Activated CD4-positive, alpha-beta T cell treated with anti-CD3 and anti-CD28 coated beads, Interleukin-2, amount 50 U/mL, for 16 hours (primary cell): Measurements from ENCODE around the gene SOX13.
A peak's percentile ranks its signal among the peaks of the same experiment; 100 is the strongest.

Experiments
- DNase-seq: peaks from one replicate; pipeline ENCODE4 v3.0.0-alpha.2; 2020

Gene SOX13

DNA sequence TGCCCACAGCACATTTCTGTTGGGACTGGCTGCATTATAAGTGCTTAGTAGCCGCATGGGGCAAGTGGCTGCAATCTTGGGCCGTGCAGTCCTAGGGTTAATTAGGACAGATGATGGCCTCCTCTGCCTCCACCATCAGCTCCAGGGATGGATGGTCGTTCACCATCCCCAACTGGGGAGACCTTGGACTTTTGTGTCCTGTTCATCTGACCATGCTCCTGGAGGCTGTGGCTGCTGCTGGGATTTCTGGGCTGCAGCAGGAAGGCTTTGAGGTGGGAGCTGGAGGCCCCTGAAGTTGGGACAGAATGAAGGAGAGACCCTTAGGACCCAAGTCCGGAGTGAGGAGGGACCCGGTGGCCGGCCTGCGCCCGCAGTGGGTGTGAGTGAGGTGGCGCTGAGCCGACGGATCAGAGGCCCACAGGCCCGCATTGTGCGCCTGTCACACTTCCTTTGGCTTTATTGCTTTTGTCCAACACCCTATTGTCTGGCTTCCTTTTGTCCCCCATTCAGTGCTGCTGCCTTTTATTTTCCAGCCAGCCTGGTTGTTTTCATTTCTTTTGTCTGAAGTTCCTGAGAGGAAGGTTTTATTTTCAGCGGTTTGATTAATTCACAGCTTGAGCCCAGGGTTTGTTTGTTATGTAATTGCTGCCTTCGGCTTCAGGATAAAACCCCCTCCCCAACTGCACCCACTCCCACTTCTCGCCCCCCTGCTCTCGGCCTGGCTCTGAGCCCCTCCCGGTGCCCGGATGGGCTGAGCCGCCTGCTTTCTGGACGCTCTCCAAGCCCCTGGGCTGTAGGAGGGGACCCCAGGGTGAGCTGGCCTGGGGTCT, 35.6 kb downstream of the SOX13 start:
- DNase-seq = no peak

DNA sequence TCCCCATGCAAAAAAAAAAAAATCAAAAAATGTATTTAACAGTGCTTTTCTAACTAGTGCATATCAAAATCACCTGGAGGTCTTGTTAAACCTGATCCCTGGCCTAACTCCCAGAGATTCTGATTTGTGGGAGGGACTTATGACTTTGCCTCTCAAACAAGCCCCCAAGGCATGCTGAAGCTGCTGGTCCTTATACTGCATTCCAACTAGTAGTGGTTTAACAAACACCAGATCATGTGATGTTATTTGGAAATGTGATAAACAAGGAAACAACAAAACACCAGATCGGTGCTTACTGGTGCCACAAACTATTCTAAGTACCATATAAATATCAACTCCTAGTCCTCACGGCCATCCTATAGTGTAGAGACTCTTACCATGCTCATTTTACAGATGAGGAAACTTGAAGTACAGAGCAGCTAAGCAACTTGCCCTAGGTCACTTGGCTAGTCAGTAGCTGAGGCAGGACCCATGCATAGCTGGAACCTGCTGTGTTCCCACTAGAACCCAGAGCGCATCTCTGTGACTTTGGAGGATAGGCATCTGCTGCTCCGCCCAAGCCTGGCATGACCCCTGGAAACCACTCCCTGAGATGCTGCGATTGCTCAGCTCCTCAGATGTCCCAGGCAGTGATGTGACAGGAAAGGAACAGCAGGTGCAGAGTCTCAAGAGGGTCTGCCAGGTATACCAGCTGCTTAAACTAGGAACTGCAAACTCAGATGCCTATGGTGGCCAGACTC, 38.1 kb downstream of the SOX13 start:
- DNase-seq = no peak

DNA sequence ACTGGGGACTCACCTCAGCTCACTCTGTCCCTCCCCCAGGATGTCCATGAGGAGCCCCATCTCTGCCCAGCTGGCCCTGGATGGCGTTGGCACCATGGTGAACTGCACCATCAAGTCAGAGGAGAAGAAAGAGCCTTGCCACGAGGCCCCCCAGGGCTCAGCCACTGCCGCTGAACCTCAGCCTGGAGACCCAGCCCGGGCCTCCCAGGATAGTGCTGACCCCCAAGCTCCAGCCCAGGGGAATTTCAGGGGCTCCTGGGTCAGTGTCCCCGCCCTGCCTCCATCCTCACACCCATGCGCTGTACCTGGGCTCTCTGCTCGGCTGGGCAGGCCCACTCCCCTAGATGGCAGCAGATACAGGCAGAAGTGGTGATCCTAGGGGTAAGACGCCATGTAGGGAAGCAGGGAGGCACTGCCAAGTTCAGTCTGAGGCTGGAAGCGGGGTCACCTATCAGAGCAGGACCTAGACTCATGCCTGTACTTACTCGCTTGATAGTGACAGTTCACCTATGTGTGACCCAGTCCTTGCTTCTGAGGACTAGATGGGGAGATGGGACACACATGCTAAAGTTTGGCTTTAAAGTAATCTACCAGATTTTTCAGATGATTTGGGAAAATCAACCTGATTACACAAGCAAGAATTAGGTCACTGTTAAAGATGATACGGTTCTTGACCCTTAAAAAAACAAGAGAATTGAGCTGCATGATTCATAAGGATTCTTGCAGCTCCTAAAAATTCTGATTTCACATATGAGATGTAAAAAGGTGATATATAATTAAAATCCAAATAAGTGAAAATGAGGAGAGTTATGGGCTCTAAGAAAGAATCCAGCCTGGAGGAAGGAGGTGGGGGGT, 40.2 kb downstream of the SOX13 start:
- no peak for DNase-seq

DNA sequence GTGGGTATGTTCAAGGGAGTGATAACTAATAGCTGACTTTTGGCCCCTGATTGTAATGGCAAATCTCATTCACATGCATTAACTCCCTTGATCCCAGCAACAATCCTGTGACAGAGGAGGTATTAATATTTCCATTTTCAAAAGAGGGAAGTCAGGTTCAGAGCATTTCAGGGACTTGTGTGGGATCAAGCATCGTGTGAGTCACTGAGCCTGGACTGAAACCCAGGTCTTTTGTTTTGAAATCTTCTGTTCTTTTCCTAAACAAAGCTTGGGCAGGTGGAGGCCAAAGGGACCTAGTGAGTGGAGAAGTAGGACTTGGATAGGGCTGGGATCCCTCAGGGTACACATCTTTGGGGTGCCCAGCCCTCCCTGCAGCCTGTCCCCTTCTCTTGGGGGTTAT, 41.0 kb downstream of the SOX13 start:
- no peak for DNase-seq

DNA sequence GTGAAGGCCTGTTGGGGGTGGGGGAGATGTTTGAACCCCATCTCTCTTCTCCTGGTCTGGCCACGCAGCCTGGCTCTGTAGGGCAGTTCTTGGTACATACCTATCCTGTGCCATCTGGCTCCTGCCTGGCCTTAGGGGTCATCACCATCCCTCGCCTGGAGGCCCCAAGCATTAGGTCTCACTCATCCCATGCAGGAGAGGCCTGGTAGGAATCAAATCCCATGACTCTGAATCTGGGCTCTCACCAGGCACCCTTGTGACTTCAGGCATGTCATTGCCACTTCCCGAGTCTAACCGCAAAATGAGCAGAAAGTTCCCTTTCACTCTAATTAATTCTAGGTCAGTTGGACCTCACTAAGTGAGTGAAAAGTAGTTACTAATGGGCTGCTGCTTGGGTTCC, 41.7 kb downstream of the SOX13 start:
- DNase-seq = no peak

DNA sequence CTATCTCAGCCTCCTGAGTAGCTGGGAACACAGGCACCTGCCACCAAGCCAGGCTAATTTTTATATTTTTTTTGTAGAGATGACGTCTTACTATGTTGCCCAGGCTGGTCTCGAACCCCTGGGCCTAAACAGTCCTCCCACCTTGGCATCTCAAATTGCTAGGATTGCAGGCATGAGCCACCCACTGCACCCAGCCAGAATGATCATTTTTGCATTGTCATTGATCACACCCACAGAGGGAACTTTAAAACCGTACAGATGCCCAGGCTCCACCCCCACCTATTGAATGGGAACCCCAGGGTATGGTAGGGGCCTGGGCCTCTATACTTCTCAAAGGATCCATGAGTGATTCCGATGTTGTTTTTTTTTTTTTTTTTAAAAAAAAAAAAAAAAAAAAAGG, 42.2 kb downstream of the SOX13 start:
- no peak for DNase-seq

DNA sequence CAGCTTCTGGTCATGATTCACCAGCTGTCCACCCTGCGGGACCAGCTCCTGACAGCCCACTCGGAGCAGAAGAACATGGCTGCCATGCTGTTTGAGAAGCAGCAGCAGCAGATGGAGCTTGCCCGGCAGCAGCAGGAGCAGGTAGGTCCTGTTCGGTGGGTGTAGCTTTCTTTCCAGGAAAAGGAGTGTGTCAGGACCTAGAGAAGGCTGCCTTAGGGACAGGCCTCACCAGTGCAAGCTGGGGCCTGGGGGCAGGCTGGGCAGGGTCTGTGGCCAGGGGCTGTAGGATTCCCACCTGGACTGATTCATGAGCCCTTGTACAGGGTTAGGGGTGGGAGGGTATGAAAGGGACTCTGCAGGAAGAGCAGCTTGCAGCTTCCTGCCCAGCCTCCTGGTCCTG, 43.6 kb downstream of the SOX13 start:
- no peak for DNase-seq

DNA sequence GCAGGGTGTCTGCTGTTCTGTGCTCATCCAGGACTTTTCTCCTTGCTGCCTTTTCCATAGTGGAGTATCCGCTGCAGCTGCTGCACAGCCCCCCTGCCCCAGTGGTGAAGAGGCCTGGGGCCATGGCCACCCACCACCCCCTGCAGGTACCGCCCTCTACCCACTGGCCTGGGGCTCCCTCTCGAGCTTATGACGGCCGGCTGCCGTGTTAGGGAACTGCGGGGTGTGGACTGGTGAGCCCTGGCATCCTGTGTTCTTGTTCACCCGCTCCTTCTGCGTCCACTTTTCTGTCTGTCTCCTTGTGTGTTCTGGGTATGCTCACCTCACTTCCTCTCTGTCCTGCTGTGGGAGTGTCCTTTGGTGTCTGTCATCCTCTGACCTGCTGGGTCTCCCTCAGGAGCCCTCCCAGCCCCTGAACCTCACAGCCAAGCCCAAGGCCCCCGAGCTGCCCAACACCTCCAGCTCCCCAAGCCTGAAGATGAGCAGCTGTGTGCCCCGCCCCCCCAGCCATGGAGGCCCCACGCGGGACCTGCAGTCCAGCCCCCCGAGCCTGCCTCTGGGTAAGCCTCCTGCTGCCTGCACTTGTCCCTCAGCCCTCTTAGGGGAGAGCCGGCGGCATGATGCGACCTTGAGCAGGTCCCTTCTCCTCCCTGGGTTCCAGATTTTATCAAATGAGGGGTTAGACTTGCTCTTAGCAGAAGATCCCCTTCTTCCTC, 49.1 kb downstream of the SOX13 start:
- DNase-seq = no peak

DNA sequence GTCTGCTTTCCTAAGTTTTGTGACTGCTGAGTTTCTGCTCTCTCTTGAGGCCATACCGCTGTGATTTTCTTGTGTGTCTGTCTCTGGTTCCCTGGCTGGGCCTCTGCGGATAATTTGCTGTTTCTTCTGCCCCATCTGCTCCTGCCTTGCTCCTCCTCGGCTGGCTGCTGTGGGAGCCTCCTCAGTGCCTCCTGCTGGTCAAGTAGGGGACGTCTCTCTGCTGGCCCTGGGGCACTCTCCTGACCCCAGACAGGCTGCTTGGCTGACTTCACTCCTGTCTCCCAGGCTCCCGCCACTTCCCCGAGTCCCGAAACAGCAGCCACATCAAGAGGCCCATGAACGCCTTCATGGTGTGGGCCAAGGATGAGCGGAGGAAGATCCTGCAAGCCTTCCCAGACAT, 50.5 kb downstream of the SOX13 start:
- DNase-seq = no peak

DNA sequence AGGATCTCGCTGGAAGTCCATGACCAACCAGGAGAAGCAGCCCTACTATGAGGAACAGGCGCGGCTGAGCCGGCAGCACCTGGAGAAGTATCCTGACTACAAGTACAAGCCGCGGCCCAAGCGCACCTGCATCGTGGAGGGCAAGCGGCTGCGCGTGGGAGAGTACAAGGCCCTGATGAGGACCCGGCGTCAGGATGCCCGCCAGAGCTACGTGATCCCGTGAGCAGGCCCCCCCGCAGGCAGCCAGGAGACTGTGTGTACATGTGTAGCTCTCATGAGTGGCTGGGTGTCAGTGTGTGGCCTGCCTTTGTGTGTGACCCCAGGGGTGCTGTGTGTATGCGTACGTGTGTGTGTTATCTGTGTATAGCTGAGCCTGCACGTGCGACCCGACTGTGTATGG, 51.7 kb downstream of the SOX13 start:
- DNase-seq = no peak

DNA sequence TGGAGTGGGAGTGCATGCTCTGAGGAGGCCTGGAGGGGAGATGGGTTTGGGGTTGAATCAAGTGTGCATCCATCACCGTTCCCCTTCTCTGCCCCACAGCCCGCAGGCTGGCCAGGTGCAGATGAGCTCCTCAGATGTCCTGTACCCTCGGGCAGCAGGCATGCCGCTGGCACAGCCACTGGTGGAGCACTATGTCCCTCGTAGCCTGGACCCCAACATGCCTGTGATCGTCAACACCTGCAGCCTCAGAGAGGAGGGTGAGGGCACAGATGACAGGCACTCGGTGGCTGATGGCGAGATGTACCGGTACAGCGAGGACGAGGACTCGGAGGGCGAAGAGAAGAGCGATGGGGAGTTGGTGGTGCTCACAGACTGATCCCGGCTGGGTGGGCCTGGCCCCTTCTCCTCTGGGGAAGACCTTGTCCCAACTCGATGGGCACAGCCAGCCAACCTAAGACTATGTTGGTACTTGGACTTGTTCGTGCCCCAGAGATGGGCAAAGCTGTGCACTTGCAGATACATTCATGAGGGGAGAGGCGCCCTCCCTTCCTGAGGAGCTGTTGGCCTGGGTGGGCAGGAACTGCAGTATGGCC, 52.9 kb downstream of the SOX13 start:
- no peak for DNase-seq

DNA sequence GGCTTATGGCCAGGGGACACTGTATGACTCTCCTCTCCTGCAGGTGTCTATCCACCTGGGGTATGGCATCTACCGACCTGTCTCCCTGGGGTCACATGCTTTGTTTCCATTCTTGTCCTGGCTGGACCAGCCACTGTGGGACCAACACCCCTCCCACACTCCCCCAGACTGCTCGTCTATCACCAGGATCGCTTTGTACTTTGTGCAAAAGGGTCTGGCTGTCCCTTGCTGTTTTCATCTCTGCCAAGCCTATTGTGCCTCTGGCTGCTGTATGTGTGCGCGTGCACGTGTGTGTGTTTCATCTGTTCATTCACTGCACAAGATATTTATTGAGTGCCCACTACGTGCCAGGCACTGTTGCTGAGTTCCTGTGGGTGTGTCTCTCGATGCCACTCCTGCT, 53.5 kb downstream of the SOX13 start:
- DNase-seq = no peak

DNA sequence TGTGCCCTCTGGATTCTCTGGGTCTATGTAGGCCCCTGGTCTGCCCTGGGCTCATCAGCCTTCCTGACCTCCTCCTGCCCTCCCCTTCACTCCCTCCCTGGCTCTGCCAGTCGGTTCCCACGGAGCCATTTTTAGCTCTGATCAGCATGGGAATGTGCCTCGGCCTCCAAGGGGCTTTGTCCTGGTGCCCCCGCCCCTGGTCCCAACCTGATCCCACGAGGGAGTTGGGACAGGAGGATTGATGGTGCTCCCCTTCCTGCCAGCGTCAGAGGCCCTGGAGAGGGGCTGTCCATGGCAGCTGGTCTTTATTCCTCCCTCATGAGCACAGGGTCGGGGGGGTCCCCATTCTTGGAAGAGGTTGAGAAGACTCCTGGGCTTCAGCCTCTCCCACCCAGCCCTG, 54.0 kb downstream of the SOX13 start:
- DNase-seq = no peak

DNA sequence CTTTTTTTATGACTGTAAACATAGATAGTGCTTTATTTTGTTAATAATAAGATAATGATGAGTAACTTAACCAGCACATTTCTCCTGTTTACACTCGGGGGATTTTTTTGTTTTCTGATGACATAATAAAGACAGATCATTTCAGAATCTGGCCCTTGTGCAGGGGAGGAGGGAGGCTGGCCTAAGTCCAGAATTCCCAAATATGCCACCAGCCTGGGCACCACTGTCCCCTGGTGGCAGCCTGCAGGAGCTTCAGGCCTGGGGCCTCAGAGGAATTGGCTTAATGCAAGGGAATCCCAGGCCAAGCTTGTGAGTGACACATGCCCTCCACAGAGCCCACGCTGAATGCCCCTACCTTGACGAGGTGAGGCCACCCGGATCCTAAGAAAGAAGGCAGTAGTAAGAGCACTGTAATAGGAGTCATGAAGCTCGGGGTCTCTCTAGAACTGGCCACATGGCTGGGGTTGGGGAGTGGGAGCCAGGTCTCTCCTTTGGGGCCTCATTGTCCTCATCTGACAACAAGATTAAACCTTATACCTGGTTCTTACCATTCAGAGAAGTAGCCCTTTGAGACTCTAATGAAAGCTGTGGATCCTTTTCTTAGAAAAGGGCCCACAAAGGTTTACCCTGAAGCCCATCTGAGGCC, 54.8 kb downstream of the SOX13 start:
- peak; percentile 20 for DNase-seq

DNA sequence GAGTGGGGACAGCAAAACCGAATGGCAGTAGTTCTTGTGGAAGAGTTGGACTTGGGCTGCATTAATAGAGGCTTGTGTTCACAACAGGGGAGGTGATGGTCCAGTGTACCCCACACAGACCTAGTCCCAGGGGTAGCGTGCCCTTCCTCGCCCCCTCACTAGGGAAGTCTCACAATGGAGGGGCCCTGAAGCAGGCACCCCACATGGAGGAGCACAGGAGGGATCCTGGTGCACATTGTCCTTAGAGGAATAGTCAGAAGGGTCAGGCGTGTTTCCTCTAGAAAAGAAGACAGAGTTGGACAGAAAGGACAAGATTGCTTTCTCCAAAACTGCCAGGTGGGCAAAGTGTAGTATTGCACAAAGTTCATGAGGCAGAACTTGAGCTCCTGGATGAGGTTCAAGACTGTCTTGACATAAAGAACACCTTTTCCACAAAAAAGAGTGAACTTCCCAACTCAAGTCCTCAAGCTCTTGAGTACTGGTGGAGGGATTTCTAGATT, 55.6 kb downstream of the SOX13 start:
- no peak for DNase-seq

DNA sequence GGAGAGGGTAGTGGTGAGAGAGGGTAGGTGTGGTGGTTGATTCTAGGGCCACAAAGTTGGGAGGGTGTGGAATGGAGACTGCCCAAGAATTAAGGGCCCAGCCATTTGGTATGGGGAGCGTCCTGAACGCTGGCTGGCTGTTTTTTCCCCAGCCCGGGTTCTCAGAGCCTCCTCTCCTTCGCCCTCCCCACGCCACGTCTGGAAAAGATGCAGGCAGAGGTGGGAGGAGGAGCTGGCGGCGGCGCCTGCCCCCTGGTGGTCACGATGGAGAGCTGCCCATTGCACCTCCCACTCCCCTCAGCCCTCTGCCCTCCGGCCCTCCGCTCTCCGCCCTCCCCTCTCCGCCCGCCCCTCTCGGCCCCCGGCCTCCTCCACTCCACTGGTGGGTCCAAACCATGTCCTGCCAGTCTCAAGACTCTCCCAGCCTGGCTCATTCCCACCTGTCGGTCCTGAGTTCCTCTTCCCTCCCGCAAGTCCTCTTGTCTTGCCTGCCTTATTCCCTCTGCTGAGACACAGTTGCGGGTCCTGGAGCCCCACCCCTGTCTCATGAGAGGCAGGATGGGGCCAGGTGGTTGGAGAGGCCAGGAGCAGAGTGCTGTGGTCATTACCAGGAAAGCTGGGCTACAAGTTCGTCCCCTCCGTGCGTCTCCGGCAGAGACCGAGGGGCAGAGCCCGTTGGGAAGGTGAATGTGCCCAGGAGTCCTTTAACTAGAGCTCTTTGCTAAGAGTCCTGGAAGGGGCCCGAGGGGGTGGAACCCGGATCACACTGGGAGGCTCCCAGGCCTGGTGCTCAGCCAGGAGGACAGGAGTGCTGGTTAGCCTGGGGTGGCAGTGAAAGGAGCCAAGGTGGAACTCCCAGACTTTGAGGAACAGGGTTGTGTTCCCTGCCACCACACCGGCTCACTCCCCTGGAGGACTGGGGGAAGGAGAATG, 56.3 kb downstream of the SOX13 start:
- DNase-seq = peak; percentile 63

DNA sequence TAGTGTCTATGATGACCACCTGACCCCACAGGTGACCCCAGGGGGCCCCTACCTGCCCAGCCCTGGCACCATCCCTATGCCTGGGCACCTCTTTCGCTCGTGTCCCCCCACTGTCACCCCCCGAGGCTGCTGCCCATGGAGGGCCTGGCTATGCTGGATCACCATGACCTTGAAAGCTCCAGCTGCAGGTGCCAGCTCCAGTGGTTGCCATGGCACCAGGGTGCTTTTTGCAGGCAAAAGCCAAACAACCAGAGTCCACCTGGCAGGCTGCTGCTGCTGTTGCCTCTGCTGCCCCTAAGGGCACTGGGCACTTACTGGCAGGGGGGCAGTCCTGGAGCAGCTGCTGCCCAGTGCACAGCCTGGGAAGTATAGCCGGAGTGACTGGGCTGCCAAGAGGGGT, 57.3 kb downstream of the SOX13 start:
- DNase-seq = no peak

DNA sequence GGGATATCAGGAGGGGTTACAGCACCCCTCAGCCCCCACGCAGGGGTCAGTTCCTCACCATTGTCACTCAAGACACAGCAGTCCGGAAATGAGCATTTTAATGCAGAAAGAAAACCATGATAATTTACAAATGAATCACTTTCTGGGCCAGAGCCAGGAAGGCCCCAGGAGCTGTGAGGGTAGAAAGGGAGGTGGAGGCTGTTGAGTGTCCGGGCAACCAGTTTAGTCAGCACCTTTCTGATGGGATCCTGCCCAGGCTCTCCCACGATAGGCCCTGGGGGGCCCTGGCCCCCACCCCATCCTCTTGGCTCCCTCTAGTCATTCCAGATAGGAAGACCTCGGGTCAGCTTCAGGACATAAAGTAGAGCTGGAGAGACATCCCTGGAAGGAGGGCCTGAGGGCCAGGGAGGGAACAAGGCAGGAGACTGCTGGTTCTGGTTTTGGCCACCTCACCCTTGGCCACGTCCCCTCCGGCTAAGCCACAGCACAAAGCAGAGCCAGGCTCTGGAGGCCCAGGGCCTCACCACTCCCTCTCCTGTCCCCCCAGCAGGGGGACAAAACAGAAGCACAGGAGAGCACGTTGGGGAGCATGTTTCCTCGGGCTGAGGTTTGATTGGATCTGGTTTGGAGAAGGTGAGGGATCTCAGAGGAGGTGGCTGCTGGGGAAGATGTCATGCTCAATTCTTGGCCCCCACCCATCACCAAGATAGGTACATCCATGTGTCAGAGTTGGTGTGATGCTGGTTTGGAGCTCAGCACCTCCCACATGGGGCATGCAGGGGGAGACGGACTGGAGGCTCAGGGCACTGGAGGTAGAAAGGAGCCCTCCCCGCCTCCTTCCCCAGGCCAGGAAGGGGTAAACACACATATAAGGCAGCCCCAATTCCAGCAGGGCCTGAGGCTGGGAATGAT, 58.3 kb downstream of the SOX13 start:
- no peak for DNase-seq

DNA sequence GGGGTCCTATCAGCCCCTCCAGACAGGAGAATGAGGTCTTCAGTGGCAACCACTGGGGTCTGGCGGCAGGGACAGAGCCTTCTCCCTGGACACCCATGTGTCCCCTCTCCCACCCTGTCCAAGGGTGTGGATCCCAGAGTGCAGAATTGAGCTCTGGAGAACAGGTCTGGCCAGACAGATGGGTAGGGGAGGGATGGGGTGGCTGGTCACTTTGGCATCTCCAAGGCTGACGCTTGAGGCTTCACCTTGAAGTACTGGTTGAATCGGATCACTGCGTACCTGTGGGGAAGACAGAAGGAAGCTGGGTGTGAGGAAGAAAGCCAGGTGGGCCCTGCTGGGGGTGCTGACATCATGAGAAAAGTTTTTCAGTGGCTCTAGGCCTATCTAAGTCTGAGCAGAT, 59.1 kb downstream of the SOX13 start:
- no peak for DNase-seq
